Activated T-cell treated with anti-CD3 and anti-CD28 coated beads for 1 hour (primary cell): Measurements from ENCODE around the gene OR10A3.
"Not testable (repeated sequence)": the region's sequence is repeated elsewhere in the genome, so short reads cannot be mapped to it uniquely, and the experiment has no call there.

Experiments
- DNase-seq: peaks from one replicate; pipeline ENCODE4 v3.0.0-alpha.2; 2020; ENCODE audit warnings: low read depth

OR10A3 gene, protein sequence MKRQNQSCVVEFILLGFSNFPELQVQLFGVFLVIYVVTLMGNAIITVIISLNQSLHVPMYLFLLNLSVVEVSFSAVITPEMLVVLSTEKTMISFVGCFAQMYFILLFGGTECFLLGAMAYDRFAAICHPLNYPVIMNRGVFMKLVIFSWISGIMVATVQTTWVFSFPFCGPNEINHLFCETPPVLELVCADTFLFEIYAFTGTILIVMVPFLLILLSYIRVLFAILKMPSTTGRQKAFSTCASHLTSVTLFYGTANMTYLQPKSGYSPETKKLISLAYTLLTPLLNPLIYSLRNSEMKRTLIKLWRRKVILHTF

DNA sequence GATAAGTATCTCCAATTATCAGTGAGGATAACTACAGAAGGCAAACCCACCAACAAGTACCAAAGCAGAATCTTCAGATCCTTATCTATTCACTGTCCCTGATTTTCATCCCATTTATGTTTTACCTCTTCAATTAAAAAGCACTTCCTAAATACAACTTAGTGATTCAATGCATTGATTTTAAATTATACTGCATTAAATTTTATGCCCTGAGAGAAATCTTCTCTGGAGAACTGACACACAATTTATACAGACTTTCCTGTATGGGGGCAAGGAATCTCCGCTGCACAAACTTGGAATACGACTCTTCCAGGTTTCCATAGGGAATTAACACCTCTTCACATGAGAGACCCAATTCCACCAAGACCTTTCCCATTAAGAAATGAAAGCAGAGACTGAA is at the start of gene OR10A3:
Gene OR10A3 (minus strand): TSS at position 101 of the 400 bp plus-strand sequence. CDS start 2,188 bp downstream, outside the sequence.
- no peak for DNase-seq

DNA sequence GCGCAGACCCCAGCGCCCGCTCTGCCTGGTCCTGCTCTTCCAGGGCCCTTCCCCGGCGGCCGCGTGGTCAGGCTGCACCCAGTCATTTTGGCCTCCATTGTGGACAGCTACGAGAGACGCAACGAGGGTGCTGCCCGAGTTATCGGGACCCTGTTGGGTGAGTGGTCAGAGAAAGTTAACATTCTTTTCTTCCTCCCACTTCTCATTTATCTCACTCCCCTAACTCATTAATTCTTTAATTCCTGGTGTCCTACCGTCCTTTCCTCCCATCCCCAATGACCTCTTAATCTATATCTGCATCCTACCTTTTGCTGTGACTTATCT is 46.0 kb upstream of the OR10A3 start:
- DNase-seq = not testable (repeated sequence)

DNA sequence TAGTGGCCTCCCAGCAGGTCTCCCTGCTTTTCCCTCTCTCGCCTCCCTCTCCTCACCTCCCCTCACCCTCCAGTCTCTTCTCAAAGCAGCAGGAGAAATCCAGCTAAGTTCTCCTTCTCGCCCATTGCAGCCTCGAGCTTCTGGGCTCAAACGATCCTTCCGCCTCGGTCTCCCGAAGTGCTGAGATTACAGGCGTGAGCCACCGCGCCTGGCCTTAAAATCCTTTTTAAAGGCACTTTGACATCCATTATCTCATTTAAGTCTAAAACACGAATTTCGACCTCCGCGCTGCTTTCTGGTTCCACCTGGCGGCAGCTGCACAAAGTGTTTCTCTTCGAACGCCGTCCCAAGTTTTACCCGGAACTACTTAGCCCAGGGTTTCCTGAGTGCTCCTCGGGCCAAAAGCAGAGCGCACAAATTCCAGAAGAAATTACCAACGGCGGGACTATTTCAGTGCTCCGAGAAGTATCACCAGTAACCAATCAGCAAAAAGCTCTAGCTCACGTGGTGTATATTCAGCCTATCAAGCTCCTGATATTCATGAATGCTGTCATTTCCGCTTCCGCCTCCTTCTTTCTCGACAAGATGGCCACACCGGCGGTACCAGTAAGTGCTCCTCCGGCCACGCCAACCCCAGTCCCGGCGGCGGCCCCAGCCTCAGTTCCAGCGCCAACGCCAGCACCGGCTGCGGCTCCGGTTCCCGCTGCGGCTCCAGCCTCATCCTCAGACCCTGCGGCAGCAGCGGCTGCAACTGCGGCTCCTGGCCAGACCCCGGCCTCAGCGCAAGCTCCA is 45.5 kb upstream of the OR10A3 start, which contains the start of gene EIF3F:
Gene EIF3F (plus strand): TSS at position 570 of the 792 bp plus-strand sequence. CDS start 16 bp downstream, at position 586.
- DNase-seq = peak; percentile 72

DNA sequence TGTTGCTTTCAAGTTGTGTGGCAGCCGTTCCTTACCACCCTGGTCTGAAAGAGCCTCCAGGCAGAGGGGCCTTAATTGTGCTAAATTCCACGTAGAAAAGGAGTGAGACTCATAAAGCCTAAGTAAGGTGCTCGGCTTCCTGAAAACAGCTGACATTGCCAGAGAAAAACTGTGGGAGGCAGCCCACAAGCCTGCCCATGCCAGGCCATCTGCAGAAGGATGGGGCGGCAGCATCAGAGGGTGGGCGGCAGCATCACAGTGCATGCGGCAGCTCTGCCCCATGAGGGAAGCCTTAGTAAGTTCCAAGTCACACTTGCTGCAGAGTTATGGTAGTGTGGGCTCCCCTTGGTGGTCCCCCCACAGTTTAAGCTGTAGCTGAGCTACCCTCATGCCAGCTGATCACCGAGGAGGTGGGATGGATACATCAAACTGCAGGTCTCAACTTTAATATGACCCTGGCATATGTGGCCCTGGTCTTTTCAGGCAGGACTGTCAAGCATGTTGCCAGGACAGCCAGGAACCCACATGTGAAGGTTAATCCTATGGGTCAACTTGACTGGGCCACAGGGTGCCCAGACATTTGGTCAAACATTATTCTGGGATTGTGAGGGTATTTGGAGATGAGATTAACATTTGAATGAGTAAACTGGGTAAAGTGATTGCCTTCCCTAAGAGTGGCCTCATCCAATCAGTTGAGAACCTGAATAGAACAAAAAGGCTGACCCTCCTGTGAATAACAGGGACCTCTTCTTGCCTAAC is 42.5 kb upstream of the OR10A3 start:
- no peak for DNase-seq

DNA sequence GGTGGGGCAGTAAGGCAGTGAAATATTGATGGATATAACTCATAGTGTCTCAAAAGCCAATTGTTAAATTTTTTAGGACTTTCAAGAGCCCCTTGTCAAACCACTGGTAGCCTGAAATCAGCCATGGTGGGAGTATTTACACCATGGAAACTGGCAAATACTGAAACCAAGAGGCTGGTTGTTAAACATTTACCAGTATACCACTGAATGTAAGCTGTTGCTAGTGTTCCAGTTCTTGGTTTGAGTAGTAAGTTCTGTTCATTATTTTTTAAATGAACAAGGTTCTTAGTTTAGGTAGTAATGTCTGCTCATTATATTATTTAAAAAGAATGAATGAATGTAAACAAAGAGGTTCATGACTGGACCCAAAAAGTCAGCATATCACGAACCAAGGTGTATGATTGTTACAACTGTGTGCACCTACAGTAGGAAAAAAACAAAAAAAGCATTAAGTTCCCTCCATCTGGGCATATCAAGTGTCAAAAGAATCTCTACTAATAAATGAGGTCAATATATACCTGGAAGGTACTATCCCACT is 41.1 kb upstream of the OR10A3 start:
- DNase-seq = no peak

DNA sequence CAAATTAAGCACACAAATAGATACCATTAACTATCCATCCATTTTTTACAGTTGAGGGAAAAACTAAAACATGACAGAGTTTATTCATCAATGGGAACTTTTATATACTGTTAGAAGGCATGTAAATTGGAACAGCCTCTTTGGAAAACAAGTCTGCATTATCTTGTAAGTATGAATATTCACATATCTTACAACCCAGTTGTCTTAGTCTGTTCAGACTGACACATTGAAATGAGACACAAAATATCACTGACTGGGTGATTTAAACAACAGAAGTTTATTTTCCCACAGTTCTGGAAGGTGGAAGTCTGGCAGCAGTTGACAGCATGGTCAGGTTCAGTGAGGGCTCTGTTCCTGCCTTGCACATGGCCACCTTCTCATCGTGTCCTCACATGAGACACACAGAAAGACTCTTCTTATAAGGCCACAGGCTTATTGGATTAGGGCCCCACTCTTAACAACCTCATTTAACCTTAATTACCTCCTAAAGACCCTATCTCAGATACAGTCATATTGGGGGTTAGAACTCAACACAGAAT is 40.2 kb upstream of the OR10A3 start:
- DNase-seq = no peak

DNA sequence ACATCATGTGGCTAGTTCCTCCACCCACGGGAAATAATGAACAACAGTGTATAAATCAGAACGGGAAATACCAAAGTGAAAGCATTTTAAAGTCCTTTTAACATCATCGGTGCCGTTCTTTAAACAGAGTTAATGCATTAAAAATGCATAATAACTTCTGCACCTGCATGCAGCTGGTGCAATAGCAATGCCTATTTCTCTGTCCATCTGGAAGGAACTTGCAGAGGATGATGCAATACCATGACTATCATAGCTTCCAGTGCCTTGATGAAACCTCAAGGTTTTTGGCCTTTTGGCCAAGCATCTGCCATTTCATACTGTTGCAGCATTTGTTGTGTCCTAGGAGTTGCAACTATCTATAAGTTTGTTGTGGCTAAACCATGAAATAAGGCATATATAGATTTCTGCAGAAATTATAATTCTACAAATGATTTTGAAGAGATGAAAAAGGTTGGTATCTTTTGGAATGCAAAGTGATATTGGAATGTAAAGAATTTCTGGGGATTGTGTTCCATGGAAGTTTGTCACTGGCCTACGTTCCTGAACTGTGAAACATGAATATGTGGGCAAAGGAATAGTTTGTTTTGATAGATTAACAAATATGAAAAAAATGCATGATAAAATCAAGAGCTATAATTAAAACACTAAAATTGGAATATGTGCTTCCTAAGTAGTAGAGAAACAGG is 35.9 kb upstream of the OR10A3 start:
- DNase-seq = no peak

DNA sequence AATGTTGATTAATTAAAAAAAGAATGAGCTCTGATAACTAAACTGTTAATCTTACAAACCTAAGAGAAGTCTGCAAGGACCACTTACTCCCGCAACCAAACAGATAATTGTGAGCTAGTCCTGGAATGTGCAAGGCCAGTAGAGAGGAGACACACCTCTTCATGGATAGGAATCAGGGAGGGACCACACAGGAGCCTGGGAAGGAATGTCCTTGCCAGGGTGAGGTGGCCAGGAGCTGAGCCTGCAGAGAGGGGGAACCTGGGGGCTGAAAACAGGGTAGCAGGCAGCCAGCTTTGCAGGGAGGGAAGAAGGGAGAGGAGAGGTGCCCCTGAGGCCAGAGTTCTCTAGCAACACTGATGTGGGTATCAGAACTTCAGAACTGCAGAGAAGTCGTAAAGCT is 33.2 kb upstream of the OR10A3 start:
- no peak for DNase-seq

DNA sequence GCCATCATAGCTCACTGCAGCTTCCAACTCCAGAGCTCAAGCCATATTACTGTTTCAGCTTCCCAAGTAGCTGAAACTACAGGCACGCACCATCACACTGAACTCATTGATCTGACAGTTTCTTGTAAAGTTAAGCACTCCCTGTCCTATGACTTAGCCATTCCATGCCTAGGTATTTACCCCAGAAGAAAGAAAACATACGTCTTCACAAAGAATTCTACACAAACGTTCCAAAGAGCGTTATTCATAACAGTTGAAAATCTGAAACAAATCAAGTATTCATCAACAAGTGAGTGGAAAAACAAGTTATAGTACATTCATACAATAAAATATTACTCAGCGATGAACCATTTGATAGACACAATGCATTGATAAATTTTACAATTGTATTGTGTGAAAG is 31.5 kb upstream of the OR10A3 start:
- no peak for DNase-seq

DNA sequence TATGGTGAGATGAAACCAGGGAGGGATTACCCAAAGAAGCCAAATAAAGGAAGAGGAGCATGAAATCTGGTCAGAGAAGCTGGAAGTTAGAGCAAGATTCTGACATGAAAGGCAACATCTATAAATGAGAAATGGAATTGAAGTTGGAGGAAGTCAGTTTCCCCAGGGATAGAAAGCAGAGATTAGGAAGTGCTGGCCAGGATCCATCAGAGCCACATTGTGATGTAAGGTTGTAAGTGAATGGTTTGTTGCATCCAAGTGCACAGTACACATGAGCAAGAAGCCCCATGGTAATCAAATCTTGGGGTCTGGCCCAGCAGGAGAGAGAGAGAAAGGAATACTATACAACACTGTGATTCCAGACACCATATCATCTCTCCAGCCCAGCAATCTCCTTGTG is 30.3 kb upstream of the OR10A3 start:
- no peak for DNase-seq

DNA sequence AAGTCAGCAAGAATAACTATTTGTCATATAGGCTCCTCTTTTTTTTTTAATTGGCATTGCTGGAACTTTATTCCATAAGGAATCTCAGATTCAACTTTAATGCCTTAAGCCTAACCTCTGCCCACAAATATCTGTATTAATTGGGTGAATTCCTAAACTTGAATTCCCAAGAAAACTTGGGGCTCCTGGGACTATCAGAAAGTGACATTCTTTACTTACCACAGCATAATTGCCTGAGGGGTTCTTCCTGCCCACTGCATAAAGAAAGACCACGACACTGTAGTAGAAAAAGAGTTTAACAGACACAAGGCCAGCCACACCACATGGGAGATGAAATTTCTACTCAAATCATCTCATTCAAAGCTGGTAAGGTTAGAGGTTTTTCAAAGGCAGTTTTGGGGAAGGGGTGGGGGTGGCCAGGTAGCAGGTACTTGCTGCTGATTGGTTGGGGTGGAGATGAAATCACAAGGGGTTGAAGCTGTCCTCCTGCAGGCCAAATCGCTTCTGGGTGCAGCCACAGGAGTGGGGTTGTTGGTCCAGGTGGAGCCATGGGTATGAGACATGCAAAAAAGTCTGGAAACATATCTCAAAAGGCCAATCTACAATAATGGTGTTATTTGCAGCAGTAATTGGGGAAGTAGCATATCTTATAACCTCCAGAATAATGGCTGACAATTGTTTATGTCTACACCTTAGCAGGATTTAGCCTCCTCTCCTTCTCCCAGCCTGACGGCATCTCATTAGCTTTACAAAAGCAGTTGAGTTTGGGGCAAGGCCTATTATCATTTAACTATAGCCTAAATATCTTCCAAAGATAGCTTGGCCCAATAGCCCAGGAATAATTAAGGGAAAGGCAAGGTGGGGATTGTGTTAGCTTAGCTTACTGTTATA is 28.5 kb upstream of the OR10A3 start:
- DNase-seq = no peak

DNA sequence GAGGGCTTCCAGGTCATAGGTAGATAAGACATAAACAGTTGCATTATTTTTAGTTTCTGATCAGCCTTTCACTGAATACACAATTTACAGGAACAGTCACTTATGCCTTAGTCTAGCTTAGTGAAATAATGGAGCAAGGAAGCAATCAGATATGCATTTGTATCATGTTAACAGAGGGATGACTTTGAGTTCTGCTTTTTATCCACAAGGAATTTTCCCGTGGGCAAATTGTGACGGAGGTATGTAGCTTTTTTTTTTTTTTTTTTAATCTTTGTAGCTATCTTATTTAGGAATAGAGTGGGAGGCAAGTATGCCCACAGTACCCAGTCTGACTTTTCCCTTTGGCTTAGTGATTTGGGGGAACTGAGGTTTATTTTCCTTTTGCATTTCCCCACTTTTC is 27.2 kb upstream of the OR10A3 start:
- DNase-seq = no peak

DNA sequence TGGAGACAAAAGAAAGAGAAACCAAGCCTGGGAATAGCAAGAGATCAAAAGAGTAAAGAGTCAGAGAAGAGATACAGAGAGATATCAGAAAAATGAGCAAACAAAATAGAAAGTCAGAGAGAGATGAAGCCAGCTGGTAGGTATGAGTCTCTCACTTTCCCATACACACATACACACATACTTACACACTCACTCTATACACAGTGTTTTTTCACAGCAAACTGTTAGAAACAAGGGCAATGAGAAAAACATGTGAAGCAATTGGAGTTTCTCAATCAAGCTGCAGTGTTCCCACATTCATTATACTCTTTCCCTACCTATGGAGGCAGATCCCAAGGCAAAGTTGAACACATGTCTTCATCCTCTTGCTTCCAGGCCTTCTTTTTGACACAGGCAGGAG is 26.3 kb upstream of the OR10A3 start:
- no peak for DNase-seq

DNA sequence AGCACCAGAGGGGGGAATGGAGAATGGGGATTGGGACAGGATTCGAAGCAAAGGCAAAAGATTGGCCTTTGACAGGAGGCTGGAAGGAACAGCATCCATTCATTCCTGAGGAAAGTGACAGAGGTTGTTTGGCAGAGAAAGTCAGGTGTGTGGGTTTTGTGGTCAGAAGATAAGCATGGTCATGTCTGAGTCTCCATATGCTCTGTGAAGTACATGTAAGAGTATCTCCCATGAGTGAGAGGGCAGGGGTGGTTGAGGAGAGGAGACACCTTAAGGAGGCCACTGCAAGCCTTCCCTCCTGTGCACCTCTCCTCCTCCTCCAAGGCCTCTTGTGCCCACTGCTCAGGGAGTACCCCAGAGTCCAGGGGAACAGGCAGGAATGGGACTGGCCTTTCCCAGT is 25.6 kb upstream of the OR10A3 start:
- no peak for DNase-seq

DNA sequence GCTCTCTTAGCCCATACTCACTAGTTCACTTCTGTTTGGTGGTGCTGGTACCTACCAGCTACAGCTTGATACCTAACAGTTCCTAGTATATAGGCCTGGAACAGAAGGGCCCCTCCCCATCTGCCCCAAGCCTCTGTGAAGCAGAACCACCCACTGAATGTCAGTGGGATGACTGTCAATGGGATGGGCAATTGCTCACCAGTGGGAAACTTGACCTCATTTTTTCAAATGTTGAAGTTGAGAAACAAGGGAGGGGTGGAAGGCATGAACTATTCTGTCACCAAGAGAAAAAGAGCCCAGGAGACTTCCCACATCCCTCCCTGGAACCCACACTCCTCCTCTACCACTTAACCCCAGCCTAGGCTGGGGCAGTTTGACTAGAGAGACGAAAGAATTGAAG is 23.9 kb upstream of the OR10A3 start, which contains the start of gene NLRP10:
Gene NLRP10 (minus strand): TSS at position 62 of the 400 bp plus-strand sequence. CDS start 1,952 bp downstream, outside the sequence.
- no peak for DNase-seq

DNA sequence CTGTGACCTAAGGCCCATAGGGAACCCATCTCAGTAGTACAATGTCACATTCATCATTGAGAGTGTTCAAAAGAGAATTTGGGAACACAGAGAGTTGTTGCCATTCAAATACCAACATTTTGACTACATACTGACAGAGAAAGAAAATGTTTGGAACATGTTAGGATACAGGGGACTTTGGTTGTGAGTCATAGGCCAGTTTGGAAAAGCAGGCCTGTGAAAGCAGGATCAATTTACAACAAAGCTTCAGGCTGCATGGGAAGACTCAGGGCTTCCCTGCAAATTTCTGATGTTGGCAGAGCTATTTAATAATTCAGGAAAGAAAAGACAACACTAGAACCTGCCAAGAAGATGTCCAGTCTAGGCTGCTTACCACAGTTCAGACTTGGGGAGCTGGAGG is 23.4 kb upstream of the OR10A3 start:
- no peak for DNase-seq

DNA sequence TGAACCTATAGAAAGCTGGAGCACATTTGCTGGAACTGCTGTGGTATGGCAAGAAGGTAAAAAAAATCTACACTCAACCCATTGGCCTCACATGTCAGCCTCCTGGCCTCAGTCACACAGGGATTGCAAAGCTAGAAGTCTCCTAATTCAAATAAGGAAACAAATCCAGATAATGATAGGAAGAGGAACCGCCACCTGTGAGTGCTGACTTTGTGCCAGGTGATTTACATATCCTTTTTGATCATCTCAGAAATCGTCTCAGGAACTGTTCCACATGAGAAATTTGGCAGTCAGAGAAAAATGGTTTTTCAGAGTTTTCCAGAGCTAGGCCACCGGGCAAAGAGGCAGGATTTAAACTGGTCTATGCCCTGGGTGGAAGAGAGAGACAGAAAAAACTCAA is 22.8 kb upstream of the OR10A3 start:
- no peak for DNase-seq

DNA sequence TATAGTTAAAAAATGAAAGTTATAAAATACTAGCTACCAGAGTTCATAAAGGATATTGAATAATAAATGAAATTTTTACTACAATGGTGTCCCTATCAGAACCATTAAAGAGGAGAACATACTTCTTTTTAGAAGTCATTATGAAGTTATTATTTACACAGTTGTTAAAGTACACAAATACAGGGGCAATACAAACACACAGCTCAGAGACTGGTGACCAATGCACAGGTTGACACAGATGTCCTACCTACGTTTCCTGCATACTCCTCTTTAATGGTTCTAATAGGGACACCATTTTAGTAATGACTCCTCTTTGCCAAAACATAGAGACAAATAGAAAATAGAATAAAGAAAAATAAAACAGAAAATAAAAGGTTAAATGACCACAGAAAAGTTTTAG is 13.7 kb upstream of the OR10A3 start:
- DNase-seq = no peak

DNA sequence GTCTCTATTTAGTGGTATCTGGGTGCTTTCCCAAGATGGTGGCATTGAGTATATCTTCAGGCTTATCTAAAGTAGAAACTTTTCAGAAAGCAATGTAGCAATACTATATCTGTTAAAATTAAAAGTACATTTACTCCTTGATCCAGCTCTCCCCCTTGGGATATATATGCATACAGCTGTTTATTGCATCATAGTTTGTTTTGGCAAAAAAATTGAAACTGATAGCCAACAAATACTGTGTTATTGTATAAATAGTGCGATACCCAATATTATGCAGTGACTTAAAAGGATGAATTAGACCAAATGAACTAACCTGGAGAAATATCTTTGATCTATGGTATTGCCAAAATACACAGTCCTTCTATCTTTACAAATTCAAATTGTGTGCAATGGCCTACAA is 8.4 kb upstream of the OR10A3 start:
- no peak for DNase-seq

DNA sequence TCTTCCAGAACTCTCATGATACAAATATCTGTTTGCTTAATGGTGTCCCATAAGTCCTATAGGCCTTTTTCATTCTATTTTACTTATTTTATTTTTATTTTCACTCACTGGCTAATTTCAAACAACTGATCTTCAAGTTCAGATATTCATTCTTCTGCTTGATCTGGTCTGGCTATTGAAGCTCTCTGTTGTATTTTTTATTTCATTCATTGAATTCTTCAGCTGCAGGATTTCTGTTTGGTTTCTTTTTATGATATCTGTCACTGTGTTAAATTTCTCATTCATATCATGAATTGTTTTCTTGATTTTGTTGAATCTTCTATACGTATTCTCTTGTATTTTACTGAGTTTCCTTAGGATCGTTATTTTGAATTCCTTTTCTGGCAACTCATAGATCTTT is 2.6 kb upstream of the OR10A3 start:
- no peak for DNase-seq

DNA sequence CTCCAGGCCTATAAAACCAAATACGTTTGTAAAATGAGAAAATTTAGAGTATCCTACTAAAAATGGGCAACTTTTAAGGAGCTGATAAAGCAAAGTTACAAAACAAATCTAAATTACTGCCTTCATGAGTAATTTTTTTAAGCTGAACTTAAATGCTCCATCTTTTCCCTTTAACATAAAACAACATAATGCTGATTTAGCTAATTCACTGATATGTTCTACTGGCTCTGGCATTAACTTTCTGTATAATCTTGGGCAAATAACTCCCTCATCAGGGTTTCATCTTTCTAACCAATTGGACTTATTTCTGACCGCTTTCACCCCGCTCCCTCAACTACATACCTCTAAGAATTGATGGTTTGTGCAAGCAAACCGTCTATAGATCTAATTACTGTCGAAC is 362 bp downstream of the OR10A3 start:
- DNase-seq = no peak
